Keratinocyte (primary cell): Measurements from ENCODE around the gene MCEMP1. TPM values are rescaled to one million over a fixed set of nuclear protein-coding genes. Genes with fewer than 3 reads are reported as not detected.

Experiments used
- DNase-seq: peaks from one replicate; pipeline ENCODE4 v3.0.0-alpha.2; 2011; ENCODE audit warnings: low read depth, missing footprints, low spot score
- FAIRE-seq: peaks from 2 replicates; lab custom pipeline; 2011; peaks lifted over from hg19 to GRCh38; lab: Jason Lieb, UNC
- H2AFZ ChIP-seq: 2 replicates; pipeline ENCODE4 v1.6.0; 2012; ENCODE audit warnings: low read length, control low read depth, inconsistent platforms; ENCODE audit not compliant: control insufficient read depth
- H3K27ac ChIP-seq: 2 replicates; pipeline ENCODE4 v1.5.1; 2011; ENCODE audit warnings: low read length; ENCODE audit not compliant: control insufficient read depth, insufficient read depth
- H3K27me3 ChIP-seq: 3 replicates; pipeline ENCODE4 v1.6.0; 2011; ENCODE audit warnings: low read length; ENCODE audit not compliant: control insufficient read depth, insufficient read depth; ENCODE audit errors: extremely low read depth
- H3K36me3 ChIP-seq, 2 experiments: 2 replicates in 1 of 2; 3 replicates in 1 of 2; pipeline ENCODE4 v1.5.1; 2011; ENCODE audit warnings: low read length in 2 of 2, mild to moderate bottlenecking in 1 of 2; ENCODE audit not compliant: control insufficient read depth in 2 of 2, insufficient read depth in 2 of 2; ENCODE audit errors: extremely low read depth in 1 of 2
- H3K4me1 ChIP-seq: 3 replicates; pipeline ENCODE4 v1.5.1; 2011; ENCODE audit warnings: low read length; ENCODE audit not compliant: control insufficient read depth, insufficient read depth; ENCODE audit errors: extremely low read depth
- H3K4me2 ChIP-seq: 3 replicates; pipeline ENCODE4 v1.6.0; 2011; ENCODE audit warnings: low read depth, low read length; ENCODE audit not compliant: control insufficient read depth, insufficient read depth; ENCODE audit errors: extremely low read depth
- H3K4me3 ChIP-seq, 3 experiments: fragments of 200-600 bp in 1 of 3; sonication (generic) in 1 of 3; 2 replicates in 2 of 3; 3 replicates in 1 of 3; pipeline ENCODE4 v1.5.1; 2011 to 2016; ENCODE audit warnings: low read length in 3 of 3, mild to moderate bottlenecking in 3 of 3, control low read depth in 2 of 3, inconsistent platforms in 1 of 3, low read depth in 1 of 3, mixed read lengths in 1 of 3, mixed run types in 1 of 3, moderate library complexity in 1 of 3; ENCODE audit not compliant: control insufficient read depth in 2 of 3, insufficient read depth in 2 of 3; ENCODE audit errors: extremely low read depth in 1 of 3
- H3K79me2 ChIP-seq: 2 replicates; pipeline ENCODE4 v1.6.0; 2012; ENCODE audit warnings: low read length; ENCODE audit not compliant: control insufficient read depth, insufficient read depth
- H3K9ac ChIP-seq: 3 replicates; pipeline ENCODE4 v1.6.0; 2011; ENCODE audit warnings: low read length; ENCODE audit not compliant: control insufficient read depth, insufficient read depth; ENCODE audit errors: extremely low read depth
- H3K9me1 ChIP-seq: 3 replicates; pipeline ENCODE4 v1.6.0; 2011; ENCODE audit warnings: low read length; ENCODE audit not compliant: control insufficient read depth, insufficient read depth; ENCODE audit errors: extremely low read depth
- H3K9me3 ChIP-seq: 2 replicates; pipeline ENCODE4 v1.5.1; 2012; ENCODE audit warnings: low read depth, low read length; ENCODE audit not compliant: control insufficient read depth
- H4K20me1 ChIP-seq: 3 replicates; pipeline ENCODE4 v1.6.0; 2011; ENCODE audit warnings: low read length; ENCODE audit not compliant: control insufficient read depth, insufficient read depth; ENCODE audit errors: extremely low read depth
- EZH2 ChIP-seq: IDR thresholded peaks from one replicate; pipeline ENCODE4 v1.6.1; 2012; ENCODE audit warnings: inconsistent platforms, mild to moderate bottlenecking, low read length, moderate library complexity
- dilution Hi-C: fragments of 300-500 bp; cut with MboI; formaldehyde crosslinking; loops from one replicate; pipeline ENCODE4 v1.7.0; 2020; ENCODE audit warnings: low sequenced_read_pairs; ENCODE audit not compliant: extremely low pct_ligation_motif_present
- polyA plus RNA-seq, 5 experiments: library from polyadenylated mRNA; depleted of rRNA in 3 of 5; stranded (reverse) in 3 of 5; stranded (forward) in 1 of 5; unstranded in 1 of 5; fragments of >200 nt; gene quantifications; 1 replicate in 1 of 5; 2 replicates in 3 of 5; 3 replicates in 1 of 5; pipeline versions ENCODE4 v1.2.1 to v1.2.3, GENCODE V29; 2011 to 2012; ENCODE audit warnings: missing spikeins in 2 of 5, low read depth in 1 of 5, low replicate concordance in 1 of 5
- TF ChIP-seq, protein P1 (sequence below), 3 experiments: IDR thresholded peaks in 1 of 3; conservative IDR thresholded peaks in 1 of 3; optimal IDR thresholded peaks in 1 of 3; 2 replicates in 2 of 3; 3 replicates in 1 of 3; pipeline versions ENCODE3 to v1.5.1; 2011; ENCODE audit warnings: low read length in 3 of 3, mild to moderate bottlenecking in 3 of 3, moderate library complexity in 2 of 3, control low read depth in 1 of 3, inconsistent platforms in 1 of 3; ENCODE audit not compliant: insufficient read depth in 2 of 3; ENCODE audit errors: extremely low read depth in 1 of 3

Gene MCEMP1
- polyA plus RNA-seq, 1 donor (not counting 4 experiments of a cell fraction or from before 2014, with no cell fraction given): not detected

DNA sequence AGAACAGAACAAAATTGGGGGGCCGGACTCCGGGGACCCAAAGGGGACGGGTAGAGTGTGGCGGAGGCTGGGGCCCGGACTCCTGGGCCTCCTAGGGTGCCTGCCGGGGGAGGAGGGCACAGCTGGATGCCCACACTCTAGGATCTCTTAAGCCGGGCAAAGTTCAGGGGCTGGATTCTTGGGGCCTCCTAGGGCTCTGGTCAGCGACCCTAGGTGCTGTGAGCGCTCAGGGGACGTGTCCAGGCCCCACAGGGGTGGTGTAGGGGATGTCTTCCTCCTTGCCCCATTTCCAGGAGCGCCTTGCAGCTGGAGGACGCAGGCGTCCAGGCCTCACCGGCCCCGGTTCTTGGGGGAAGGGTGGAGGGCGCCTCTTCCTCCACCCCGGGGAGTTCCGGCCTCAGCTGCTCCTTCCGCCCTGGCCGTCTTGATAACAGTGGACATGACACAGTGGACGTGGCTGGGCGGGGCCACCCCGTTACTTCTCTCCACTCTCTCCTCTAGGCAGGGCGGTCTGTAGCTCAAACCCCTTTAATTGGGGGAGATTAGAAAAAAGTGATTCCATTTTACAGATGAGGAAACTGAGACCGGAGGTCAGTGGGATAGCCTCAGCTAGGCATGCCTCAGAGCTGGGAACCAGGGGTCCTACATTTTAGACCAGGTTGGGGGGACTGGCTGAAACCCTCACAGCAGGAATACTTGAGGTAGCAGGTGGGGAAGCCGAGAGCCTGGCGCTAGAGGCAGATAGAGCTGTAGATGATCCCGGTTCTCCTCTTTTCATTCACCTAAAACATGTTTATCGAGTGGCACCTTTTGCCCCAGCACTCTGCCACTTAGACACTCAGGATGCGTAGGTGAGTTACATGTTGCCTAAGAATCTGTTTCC, 39.3 kb upstream of the MCEMP1 start:
- Histone ChIP-seq H3K9me1 (no peaks in the 10 kb centered on the region), H3K27me3 (no peaks in the 10 kb centered on the region), H3K4me3 (peak overlapping the region; percentile 76 to 87 (median 86)), H3K9ac (peak overlapping the region; percentile 88), H4K20me1 (no peaks in the 10 kb centered on the region), H2AFZ (peak overlapping the region; percentile 63), H3K27ac (peak overlapping the region; percentile 67), H3K79me2 (peaks cover 16% of the 10 kb centered on the region), H3K36me3 (peaks cover 9% of the 10 kb centered on the region in 2 experiments), H3K4me2 (peak overlapping the region; percentile 86), H3K4me1 (peaks cover 3% of the 10 kb centered on the region), H3K9me3 (no peaks in the 10 kb centered on the region)
- DNase-seq (no peak), FAIRE-seq (no peak)
- dilution Hi-C loops: no loop called here
- TF ChIP-seq, protein P1, sequence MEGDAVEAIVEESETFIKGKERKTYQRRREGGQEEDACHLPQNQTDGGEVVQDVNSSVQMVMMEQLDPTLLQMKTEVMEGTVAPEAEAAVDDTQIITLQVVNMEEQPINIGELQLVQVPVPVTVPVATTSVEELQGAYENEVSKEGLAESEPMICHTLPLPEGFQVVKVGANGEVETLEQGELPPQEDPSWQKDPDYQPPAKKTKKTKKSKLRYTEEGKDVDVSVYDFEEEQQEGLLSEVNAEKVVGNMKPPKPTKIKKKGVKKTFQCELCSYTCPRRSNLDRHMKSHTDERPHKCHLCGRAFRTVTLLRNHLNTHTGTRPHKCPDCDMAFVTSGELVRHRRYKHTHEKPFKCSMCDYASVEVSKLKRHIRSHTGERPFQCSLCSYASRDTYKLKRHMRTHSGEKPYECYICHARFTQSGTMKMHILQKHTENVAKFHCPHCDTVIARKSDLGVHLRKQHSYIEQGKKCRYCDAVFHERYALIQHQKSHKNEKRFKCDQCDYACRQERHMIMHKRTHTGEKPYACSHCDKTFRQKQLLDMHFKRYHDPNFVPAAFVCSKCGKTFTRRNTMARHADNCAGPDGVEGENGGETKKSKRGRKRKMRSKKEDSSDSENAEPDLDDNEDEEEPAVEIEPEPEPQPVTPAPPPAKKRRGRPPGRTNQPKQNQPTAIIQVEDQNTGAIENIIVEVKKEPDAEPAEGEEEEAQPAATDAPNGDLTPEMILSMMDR (optimal IDR thresholded peaks at IDR 0.05 in 1 of 3, IDR thresholded peaks at IDR 0.05 in 1 of 3, conservative IDR thresholded peaks at IDR 0.05 in 1 of 3; ENCODE audit: extremely low read depth in 1 of 3, insufficient read depth in 2 of 3, low read length in 3 of 3): no peak
- no peak for TF ChIP-seq EZH2

DNA sequence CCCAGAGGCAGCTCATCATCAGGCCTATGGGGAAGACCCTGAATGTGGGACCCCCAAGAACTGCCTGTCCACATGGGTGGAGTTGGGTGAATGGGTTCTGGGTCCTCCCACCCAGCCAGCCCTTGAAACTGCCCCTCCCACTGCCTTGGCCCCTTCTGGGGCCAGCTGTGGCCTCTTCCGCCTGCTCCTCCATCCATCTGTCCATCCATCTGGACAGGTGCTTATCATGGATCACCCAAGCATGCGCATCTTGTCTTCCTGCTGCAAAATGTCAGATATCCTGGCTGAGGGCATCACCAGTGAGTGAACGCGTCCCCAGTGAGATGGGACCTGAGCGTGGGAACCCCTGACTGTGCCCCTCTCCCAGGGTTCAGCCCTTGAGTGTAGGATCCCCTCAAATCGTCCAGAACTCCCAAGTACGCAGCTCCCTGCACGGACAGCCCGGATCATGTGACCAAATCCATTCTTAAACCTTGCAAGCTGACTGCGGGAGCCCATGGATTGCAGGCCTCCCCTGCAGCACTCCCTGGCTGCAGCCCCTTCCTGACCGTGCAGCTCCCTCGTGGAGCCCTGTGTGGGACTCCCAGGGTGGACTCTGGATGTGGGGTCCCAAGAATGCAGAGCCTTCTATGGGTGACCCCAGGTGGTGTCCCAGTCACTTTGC, 38.0 kb upstream of the MCEMP1 start:
- FAIRE-seq: no peak
- H3K27ac ChIP-seq: no peak overlapping the region

More for the DNA sequence above, 38.0 kb upstream of the MCEMP1 start:
- H2AFZ ChIP-seq: no peak overlapping the region
- peaks cover 16% of the 10 kb centered on the region for H3K79me2 ChIP-seq
- H3K4me3 ChIP-seq: no peak overlapping the region
- no peaks in the 10 kb centered on the region for H3K9me1 ChIP-seq
- no peaks in the 10 kb centered on the region for H3K9me3 ChIP-seq
- H3K36me3 ChIP-seq: peaks cover 9% of the 10 kb centered on the region in 2 experiments
- TF ChIP-seq, protein P1 (optimal IDR thresholded peaks at IDR 0.05 in 1 of 3, IDR thresholded peaks at IDR 0.05 in 1 of 3, conservative IDR thresholded peaks at IDR 0.05 in 1 of 3; ENCODE audit: extremely low read depth in 1 of 3, insufficient read depth in 2 of 3, low read length in 3 of 3): no peak
- TF ChIP-seq EZH2: no peak
- H3K4me2 ChIP-seq: no peak overlapping the region
- dilution Hi-C loops: no loop called here
- H3K27me3 ChIP-seq: no peaks in the 10 kb centered on the region
- no peak for DNase-seq
- H4K20me1 ChIP-seq: no peaks in the 10 kb centered on the region
- H3K4me1 ChIP-seq: peaks cover 3% of the 10 kb centered on the region
- no peak overlapping the region for H3K9ac ChIP-seq
